DMS53 treated with DMSO at 0.1 percent for 48 hours (cell line): ENCODE data around the gene PCDH15.

ENCODE experiments used
- DNase-seq: peaks from one replicate; lab custom pipeline; 2025; ENCODE audit not compliant: unreplicated experiment; lab: John Stamatoyannopoulos, UW

PCDH15 gene

GRCh38 chr10:54708591-54708990, 92.4 kb downstream of the PCDH15 start:
- no peak for DNase-seq

GRCh38 chr10:54708021-54708420, 93.0 kb downstream of the PCDH15 start:
- DNase-seq, result no peak

GRCh38 chr10:54702583-54703485, 98.2 kb downstream of the PCDH15 start:
- no peak for DNase-seq

GRCh38 chr10:54691331-54691730, 109.7 kb downstream of the PCDH15 start:
- no peak for DNase-seq

- no peak for DNase-seq
These were observed 118.5 kb downstream of the PCDH15 start for GRCh38 chr10:54682554-54682953.

GRCh38 chr10:54681136-54681535, 119.9 kb downstream of the PCDH15 start:
- no peak for DNase-seq

GRCh38 chr10:54667136-54667535, 133.9 kb downstream of the PCDH15 start:
- peak; percentile 93 for DNase-seq

DNA sequence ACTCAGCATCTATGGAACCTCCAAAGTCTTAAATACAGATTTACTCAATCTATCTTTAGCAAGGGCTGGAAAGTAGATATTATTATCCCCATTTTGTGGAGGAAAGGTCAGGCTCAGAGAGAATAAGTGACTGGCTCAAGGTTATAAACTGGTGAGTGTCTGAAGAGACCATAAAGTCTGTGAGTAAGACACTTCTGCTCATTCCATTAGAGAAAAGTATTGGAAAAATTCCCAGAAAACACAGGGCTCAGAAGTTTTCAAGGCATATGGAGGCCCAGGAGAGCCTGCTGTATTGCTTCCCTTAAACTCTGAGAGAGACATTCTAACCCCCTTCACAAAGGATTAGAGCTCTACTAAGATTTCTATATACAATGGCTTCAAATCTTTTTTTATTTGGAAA, 134.8 kb downstream of the PCDH15 start:
- DNase-seq, result no peak

DNA sequence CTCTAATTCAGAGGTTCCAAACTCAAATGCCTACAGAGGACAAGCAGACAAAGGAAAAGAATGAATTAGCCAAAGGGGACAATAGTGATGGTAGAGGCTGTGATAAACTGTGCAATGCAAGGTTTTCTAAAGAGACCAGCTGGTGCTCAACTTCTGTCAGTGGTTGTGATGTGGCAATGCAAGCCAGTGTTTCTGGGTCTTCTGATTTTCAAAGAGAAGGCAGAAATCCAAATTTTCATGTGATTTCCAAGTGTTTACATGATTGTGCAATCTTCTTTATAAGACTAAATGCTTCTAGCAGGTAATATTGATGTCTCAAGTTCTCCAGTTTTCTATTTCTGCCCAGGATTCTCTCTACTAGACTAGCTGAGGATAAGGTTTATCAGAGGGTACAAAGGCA, 135.9 kb downstream of the PCDH15 start:
- DNase-seq, result no peak

- DNase-seq, result no peak
These were observed 140.6 kb downstream of the PCDH15 start for GRCh38 chr10:54660397-54660796.

DNA sequence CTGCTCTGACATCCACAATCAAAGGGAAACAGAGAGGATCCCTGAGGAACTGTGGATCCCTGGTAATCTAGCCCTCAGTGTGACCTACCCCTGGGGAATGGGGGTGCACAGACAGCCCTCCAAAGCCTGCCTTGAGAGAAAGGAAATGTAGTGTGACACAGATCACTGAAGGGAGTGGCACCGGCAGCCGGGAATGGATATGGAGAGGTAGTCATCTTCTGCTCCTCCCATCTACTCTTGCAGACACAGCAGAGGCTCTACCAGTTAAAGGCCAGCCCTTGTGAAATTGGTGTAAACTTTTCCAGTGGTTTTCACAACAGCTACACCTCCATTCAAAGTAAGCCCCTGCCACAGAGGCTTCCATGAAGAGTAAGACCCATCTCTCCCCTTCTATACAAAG, 144.4 kb downstream of the PCDH15 start:
- no peak for DNase-seq

DNA sequence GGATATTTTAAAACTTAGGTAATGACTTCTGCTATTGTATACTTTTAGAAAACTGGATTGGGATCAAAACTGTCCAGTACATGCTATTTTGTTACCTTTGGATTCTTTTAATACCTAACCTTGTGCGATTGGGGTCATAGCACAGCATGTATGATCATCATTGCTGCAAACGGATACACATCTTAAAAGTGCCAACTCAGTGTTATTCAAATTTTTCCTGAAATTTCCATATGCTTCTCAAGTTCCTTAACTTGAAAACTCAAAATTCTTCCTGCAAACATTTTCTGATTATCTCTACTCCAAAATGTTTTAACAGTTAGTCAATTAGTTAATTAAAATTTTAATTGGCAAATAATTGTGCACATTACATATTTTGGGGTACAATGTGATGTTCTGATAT, 147.5 kb downstream of the PCDH15 start:
- DNase-seq, result no peak

DNA sequence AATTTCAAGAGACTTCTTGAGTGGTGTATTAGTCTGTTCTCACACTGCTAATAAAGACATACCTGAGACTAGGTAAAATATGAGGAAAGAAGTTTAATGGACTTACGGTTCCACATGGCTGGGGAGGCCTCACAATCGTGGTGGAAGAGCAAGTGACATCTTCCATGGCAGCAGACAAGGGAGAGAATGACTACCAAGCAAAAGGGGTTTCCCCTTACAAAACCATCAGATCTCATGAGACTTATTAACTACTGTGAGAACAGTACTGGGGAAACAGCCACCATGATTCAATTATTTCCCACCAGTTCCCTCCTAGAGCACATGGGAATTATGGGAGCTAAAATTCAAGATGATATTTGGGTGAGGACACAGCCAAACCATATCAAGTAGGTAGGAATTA, 150.5 kb downstream of the PCDH15 start:
- no peak for DNase-seq

GRCh38 chr10:54622017-54622416, 179.0 kb downstream of the PCDH15 start:
- no peak for DNase-seq

DNA sequence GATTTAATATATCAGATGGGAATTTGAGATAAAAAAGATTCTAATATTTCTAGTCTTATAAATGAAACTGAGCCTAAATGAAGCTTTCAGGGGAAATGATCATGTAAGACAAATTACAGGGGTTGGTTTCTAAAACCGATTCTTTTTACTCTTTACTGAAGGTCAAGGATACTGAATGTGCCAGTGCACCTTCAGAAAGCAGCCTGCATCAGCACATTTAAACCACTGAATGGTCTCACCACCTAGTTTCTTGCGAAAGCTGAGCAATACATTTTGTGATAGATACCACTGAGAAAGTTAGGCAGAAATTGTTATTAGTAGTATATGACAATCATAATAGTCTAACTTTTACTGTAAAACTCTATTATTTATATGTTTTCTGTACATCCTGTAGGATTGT, 180.7 kb downstream of the PCDH15 start:
- no peak for DNase-seq

GRCh38 chr10:54614072-54614471, 187.0 kb downstream of the PCDH15 start:
- DNase-seq, result no peak

GRCh38 chr10:54613162-54613561, 187.9 kb downstream of the PCDH15 start:
- DNase-seq, result peak; percentile 7

- no peak for DNase-seq
These were observed 191.6 kb downstream of the PCDH15 start for GRCh38 chr10:54609423-54609822.

DNA sequence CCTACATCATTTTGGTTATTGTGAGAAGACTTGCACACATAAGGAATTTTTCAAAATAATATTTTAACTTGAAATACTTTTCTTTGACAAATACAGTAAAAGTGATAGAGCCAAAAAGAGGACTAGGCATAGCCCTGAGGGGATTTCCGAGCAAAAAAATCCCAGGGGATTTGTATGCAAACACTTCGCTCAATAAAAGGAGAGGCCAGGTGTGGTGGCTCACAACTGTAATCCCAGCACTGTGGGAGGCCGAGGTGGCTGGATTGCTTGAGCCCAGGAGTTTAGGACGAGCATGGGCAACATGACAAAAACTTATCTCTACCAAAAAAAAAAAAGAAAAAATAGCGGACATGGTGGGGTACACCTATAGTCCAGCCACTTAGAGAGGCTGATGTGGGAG, 193.0 kb downstream of the PCDH15 start:
- DNase-seq, result no peak

DNA sequence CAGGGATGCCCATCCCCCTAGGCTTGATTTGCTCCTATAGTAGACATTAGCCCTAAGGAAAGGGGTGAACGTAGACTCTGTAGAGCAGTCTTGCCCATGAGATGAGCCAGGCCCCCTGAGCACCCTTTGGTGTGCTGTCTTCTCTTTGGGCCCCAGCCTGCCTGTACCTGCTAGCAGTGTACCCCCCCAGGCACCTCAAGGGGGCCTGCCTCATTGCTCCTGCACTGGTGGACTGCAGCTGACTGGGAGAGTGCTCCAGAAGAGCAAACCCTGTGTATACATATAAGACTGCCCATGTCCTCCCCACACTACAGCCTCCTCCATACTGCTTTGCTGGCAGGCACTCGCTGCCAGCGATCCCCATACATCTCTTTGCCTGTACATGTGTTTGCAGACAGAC, 206.7 kb downstream of the PCDH15 start:
- no peak for DNase-seq

DNA sequence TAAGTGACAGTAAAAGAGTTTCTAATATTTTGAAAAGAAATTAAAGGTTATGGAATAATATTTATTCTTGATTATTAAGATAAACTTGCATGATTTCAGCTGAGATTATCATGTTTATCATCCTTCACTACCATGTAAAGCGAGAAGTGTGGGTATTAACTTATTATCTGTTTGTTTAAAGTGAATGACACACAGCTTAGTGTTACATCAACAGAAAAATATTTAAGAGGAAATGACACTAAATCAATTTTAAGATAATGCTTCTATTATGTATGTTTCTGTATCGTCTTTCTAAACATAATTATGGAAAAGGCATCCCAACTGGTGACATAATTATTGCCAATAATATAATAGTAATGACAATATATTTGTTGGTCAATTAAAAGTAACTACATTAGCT, 213.1 kb downstream of the PCDH15 start:
- peak; percentile 10 for DNase-seq

GRCh38 chr10:54585572-54585971, 215.5 kb downstream of the PCDH15 start:
- no peak for DNase-seq

- DNase-seq, result no peak
These were observed 223.3 kb downstream of the PCDH15 start for GRCh38 chr10:54577682-54578081.
